RWPE1 (cell line): ENCODE measurements around the gene MPDZ.

Experiments
- CTCF ChIA-PET: fragments of 350-600 bp; sonication (Branson Sonifier 250); formaldehyde crosslinking; extraction: SDS; loops from one replicate; lab custom pipeline; 2021; lab: Yijun Ruan, JAX
- POLR2A ChIA-PET: fragments of 400-600 bp; formaldehyde crosslinking; extraction: SDS; loops from one replicate; lab custom pipeline; 2020; ENCODE audit warnings: antibody characterized with exemption; ENCODE audit not compliant: low non-redundant PET; lab: Yijun Ruan, JAX
- DNase-seq: peaks from one replicate; pipeline ENCODE4 v3.0.0; 2012; ENCODE audit warnings: low spot score
- H3K27ac ChIP-seq: fragments of 450-650 bp; 2 replicates; pipeline ENCODE4 v1.5.1; 2017
- TF ChIP-seq, protein P1 (sequence below): fragments of 450-650 bp; conservative IDR thresholded peaks from 2 replicates; pipeline ENCODE4 v1.5.1; 2017; ENCODE audit warnings: low read depth, mild to moderate bottlenecking

MPDZ gene

DNA sequence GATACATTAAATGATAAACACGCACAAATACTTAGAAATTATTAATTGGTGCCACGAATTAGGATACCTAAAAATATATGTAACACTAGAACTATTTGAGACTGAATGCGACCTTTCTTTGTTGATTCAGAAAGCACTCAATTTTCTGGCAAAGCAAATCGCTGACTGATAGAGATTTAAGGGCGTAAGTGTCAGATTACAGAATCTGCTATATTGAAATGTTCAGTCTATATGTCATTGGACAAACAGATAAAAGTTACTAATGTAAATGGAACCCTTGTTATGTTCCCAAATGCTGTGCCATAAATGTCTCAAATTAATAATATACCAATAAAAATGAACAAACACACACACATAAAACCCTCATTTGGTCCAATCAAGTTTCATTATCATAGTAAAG is 137.9 kb downstream of the MPDZ start:
- ChIA-PET CTCF (interaction anchor here (0.9 kb wide), 1 partner anchor 155 kb away, joined by 3 read pairs; no protein-coding TSS in a partner anchor), POLR2A (no interaction called here)
- TF ChIP-seq, protein P1, sequence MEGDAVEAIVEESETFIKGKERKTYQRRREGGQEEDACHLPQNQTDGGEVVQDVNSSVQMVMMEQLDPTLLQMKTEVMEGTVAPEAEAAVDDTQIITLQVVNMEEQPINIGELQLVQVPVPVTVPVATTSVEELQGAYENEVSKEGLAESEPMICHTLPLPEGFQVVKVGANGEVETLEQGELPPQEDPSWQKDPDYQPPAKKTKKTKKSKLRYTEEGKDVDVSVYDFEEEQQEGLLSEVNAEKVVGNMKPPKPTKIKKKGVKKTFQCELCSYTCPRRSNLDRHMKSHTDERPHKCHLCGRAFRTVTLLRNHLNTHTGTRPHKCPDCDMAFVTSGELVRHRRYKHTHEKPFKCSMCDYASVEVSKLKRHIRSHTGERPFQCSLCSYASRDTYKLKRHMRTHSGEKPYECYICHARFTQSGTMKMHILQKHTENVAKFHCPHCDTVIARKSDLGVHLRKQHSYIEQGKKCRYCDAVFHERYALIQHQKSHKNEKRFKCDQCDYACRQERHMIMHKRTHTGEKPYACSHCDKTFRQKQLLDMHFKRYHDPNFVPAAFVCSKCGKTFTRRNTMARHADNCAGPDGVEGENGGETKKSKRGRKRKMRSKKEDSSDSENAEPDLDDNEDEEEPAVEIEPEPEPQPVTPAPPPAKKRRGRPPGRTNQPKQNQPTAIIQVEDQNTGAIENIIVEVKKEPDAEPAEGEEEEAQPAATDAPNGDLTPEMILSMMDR: no peak
- H3K27ac ChIP-seq: no peak overlapping the region
- DNase-seq: no peak

DNA sequence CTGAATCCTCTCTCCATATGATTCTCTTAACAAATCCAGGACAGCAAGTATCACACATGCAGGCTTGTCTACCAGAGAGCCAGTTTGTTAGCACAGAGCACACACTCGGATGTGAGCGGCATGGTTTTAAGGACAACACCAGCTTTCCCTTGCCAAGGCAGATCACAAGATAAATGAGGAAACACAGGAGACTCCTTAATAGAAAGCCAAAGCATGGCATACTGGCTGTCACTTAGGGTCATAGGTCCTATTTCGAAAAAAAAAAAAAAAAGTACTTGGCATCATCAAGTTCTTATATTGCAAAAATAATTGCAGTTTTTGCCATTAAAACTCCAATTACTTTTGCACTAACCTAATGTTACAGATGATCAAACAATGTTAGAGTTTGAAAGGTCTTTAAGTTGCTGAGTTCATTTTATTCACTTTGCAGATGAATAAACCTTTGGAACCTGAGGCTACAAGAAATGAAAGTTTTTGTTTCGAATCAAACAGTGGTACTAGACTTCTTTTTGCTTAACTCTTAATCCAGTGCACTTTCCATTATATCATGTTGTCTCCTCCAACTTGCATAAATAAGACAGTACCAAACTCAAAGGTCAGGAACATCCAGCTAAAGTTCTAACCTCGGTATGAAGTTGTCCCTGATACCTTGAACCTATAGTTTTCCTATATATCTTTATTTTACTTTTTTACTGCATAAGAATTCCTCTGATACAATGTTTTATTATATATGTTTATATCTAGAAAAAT is 138.5 kb downstream of the MPDZ start:
- POLR2A ChIA-PET: no interaction called here
- TF ChIP-seq, protein P1: no peak
- CTCF ChIA-PET: interaction anchor here (0.6 to 0.9 kb wide), 2 partner anchors 154 to 422 kb away, joined by 3 read pairs; no protein-coding TSS in a partner anchor
- no peak overlapping the region for H3K27ac ChIP-seq
- no peak for DNase-seq

DNA sequence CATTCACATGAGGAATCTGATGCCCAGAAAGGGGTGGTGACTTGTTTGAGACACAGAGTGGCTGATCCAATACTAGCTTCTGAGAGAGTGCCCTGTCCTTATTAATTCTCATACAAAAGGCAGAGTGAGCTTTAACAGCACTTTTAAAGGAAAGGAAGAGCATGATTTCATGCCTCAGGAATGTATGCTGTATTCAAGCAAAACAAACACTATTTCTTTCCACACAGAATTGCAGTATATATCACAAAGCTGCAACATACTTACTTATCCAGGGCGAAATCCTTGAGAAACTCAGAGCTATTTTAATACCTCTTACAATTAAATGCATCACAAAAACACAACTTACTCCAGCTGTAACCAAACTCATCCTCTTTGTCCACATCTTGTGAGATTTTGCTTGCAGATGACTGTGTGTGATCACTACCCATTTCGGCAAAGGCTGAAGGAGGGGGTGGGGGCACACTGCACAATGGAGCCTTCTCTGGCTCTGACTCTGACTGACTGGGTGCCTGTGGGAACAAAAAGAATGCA is 139.8 kb downstream of the MPDZ start:
- DNase-seq: peak; percentile 27
- TF ChIP-seq, protein P1: no peak
- ChIA-PET POLR2A (no interaction called here), CTCF (interaction anchor here (0.9 kb wide), 1 partner anchor 32 kb away, joined by 3 read pairs; no protein-coding TSS in a partner anchor)
- H3K27ac ChIP-seq: no peak overlapping the region

DNA sequence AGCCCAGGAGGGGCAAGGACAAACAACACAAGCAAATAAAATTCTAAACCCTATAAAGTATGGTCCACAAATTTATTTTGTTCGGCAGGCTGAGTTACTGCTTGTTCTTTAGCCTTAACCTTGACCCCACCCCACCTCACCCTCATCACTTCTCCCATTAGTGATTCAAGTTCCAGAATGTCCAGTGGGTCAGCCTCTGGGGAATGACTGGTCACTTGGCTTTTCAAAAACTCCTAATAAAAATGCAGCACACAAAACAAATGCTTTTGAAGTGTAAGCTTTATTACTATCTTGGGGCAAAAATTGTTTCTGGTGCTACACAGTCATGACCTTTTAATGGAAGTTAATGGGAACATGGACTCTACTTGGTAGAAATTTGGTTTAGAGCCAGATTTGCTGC is 142.1 kb downstream of the MPDZ start:
- POLR2A ChIA-PET: no interaction called here

DNA sequence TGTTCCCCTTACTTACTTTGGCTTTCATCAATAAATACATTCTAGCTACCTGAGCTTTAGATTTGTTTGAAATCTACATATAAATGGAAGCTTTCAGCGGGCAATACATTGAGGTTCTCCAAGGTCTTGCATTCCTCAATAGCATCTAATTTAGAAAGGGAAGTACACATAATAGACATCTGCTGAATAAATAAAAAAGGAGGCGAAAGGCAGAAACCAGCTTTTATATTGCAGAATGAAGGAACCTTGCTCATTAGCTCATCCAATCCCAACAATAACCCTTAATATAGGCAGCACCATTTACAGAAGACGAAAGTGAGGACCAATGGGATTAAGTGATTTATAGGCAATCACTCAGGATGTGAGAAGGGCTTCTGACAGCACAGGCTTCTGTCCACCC is 147.5 kb downstream of the MPDZ start:
- ChIA-PET POLR2A (no interaction called here), CTCF (no interaction called here)
- no peak for DNase-seq
- no peak overlapping the region for H3K27ac ChIP-seq
- TF ChIP-seq, protein P1: no peak

More for the DNA sequence above, 142.1 kb downstream of the MPDZ start:
- no peak for DNase-seq
- no peak overlapping the region for H3K27ac ChIP-seq
- CTCF ChIA-PET: no interaction called here
- TF ChIP-seq, protein P1: no peak

DNA sequence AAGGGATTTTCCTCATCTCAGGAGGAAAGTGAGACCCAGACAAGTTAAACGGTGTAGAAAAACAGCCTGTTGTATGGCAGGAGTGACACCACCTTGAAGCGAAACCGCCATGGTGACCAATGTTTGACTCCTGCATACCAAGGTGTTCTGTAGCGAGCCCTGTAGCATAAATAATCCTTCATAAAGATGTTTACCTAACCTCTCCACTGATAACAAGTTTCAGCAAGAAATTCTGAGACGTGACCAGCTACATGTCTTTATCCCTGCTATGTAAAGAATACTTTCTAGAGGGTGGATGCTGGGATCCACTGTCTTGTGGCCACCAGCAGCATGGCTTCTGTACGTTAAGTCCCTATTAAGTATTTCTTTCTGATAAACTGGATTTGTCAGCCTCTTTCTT is 148.1 kb downstream of the MPDZ start:
- CTCF ChIA-PET: interaction anchor here (0.7 kb wide), 1 partner anchor 24 kb away, joined by 3 read pairs; no protein-coding TSS in a partner anchor
- TF ChIP-seq, protein P1: no peak

More for the DNA sequence above, 148.1 kb downstream of the MPDZ start:
- DNase-seq: no peak
- H3K27ac ChIP-seq: no peak overlapping the region
- POLR2A ChIA-PET: no interaction called here
